ENCODE data around the gene SEC61A1. TPM values are rescaled to one million over a fixed set of nuclear protein-coding genes. Genes with fewer than 3 reads are reported as not detected.

Gene SEC61A1
- 83.6 TPM for total RNA-seq

GRCh38 chr3:128051837-128052594 lies at the start of gene SEC61A1:
Gene SEC61A1, plus strand, starts transcription at chr3:128052437. Its CDS starts 116 bp downstream, at chr3:128052553.

Small RNAs within 50 kb of the gene (small RNA-seq; reads per million reads assigned to genes)
- 1.5 reads per million, percentile 77 among the genes with 10 or more reads in this experiment for gene RNU2-37P (ENCODE audit: low replicate concordance)

Other genes starting within 250 kb of the SEC61A1 start
- gene MGLL, start 229.9 kb upstream of the SEC61A1 start, total RNA-seq = 62.9 TPM
- 3.8 TPM for gene KBTBD12, start 137.2 kb upstream of the SEC61A1 start, total RNA-seq
- 47.3 TPM for gene RUVBL1, start 71.4 kb downstream of the SEC61A1 start, total RNA-seq
- gene EEFSEC, start 101.0 kb downstream of the SEC61A1 start, total RNA-seq = 10.6 TPM